Loucy (cell line): ENCODE data around the gene GPR152.

Experiments used
- H2AFZ ChIP-seq: fragments of 200-600 bp; sonication (generic); 2 replicates; pipeline ENCODE4 v1.6.0; 2016; ENCODE audit warnings: antibody characterized with exemption, mild to moderate bottlenecking, low read length, moderate library complexity
- H3F3A ChIP-seq: fragments of 200-600 bp; 2 replicates; pipeline ENCODE4 v1.6.0; 2016; ENCODE audit warnings: antibody characterized with exemption, low read depth, mild to moderate bottlenecking
- H3K27me3 ChIP-seq: fragments of 200-600 bp; sonication (generic); 2 replicates; pipeline ENCODE4 v1.6.1; 2014; ENCODE audit warnings: low read length, mild to moderate bottlenecking; ENCODE audit not compliant: insufficient read depth, poor library complexity, severe bottlenecking
- H3K36me3 ChIP-seq: fragments of 200-600 bp; sonication (generic); 2 replicates; pipeline ENCODE4 v1.6.1; 2016; ENCODE audit warnings: low read length; ENCODE audit not compliant: insufficient read depth
- H3K4me1 ChIP-seq: fragments of 200-600 bp; sonication (generic); 2 replicates; pipeline ENCODE4 v1.5.1; 2014; ENCODE audit warnings: low read length, mild to moderate bottlenecking; ENCODE audit not compliant: insufficient read depth, poor library complexity, severe bottlenecking
- H3K4me2 ChIP-seq: fragments of 200-600 bp; sonication (generic); 2 replicates; pipeline ENCODE4 v1.6.0; 2014; ENCODE audit warnings: antibody characterized with exemption, low read length, low read depth, mild to moderate bottlenecking; ENCODE audit not compliant: poor library complexity, severe bottlenecking
- H3K4me3 ChIP-seq: fragments of 200-600 bp; sonication (generic); 2 replicates; pipeline ENCODE4 v1.5.1; 2014; ENCODE audit warnings: low read length, mild to moderate bottlenecking, mixed read lengths; ENCODE audit not compliant: poor library complexity, severe bottlenecking
- H3K79me2 ChIP-seq: fragments of 200-600 bp; sonication (generic); 2 replicates; pipeline ENCODE4 v1.6.1; 2014; ENCODE audit warnings: low read length; ENCODE audit not compliant: insufficient read depth
- H3K9ac ChIP-seq: fragments of 200-600 bp; sonication (generic); 2 replicates; pipeline ENCODE4 v1.6.0; 2014; ENCODE audit warnings: mild to moderate bottlenecking, low read depth, low read length, moderate library complexity; ENCODE audit not compliant: poor library complexity, severe bottlenecking
- H3K9me2 ChIP-seq: fragments of 200-600 bp; sonication (generic); replicated peaks from 2 replicates; pipeline ENCODE4 v1.6.1; 2016; ENCODE audit warnings: low read depth, low read length, mixed read lengths
- H3K9me3 ChIP-seq: fragments of 200-600 bp; sonication (generic); 2 replicates; pipeline ENCODE4 v1.6.1; 2014; ENCODE audit warnings: mild to moderate bottlenecking, antibody characterized with exemption, low read length, low read depth; ENCODE audit not compliant: insufficient read depth
- H4K20me1 ChIP-seq: fragments of 200-600 bp; sonication (generic); 2 replicates; pipeline ENCODE4 v1.6.0; 2014; ENCODE audit warnings: antibody characterized with exemption, low read length, mild to moderate bottlenecking; ENCODE audit not compliant: insufficient read depth, poor library complexity, severe bottlenecking
- EZH2phosphoT487 ChIP-seq: fragments of 200-600 bp; IDR thresholded peaks from 2 replicates; pipeline ENCODE4 v1.6.1; 2018; ENCODE audit warnings: antibody characterized with exemption, mild to moderate bottlenecking, moderate library complexity, borderline replicate concordance
- TF ChIP-seq, protein P1 (sequence below): fragments of 200-600 bp; sonication (generic); conservative IDR thresholded peaks from 2 replicates; pipeline ENCODE4 v1.5.1; 2014; ENCODE audit warnings: mild to moderate bottlenecking, antibody characterized with exemption, low read length

Gene GPR152

DNA sequence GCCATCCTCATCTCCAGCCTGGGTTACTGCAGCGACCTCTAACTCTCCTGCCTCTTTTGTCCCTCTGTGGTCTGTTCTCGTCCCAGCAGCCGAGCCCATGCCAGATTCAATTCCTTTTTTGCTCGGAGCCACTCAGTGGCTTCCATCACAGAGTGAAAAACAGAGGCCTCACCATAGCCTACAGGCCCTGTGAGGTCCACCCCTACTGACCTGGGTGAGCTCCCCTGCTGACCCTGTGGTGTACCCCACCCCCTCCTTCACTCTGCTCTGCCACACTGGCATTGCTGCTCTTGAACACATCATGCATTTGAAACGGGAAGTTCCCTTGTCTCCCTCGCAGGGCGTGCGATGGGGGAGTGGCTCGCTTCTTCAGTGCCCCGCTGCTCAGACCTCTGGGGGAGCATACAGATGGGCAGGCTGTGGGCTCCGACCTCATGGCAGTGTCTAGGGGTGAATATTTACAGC is 32.4 kb upstream of the GPR152 start:
- Histone ChIP-seq H3K9ac (peak overlapping the region; percentile 94), H3K4me3 (peak overlapping the region; percentile 82), H4K20me1 (peaks cover 14% of the 10 kb centered on the region), H3K79me2 (peaks cover 42% of the 10 kb centered on the region), H3K27me3 (no peaks in the 10 kb centered on the region), H3K9me3 (no peaks in the 10 kb centered on the region), H3K9me2 (no peaks in the 10 kb centered on the region), H3K36me3 (peaks cover 14% of the 10 kb centered on the region; the same call in 1 of the 2 replicates), H2AFZ (no peak overlapping the region), H3F3A (no peaks in the 10 kb centered on the region), H3K4me1 (peaks cover 30% of the 10 kb centered on the region), H3K4me2 (peak overlapping the region; percentile 96)
- TF ChIP-seq, protein P1, sequence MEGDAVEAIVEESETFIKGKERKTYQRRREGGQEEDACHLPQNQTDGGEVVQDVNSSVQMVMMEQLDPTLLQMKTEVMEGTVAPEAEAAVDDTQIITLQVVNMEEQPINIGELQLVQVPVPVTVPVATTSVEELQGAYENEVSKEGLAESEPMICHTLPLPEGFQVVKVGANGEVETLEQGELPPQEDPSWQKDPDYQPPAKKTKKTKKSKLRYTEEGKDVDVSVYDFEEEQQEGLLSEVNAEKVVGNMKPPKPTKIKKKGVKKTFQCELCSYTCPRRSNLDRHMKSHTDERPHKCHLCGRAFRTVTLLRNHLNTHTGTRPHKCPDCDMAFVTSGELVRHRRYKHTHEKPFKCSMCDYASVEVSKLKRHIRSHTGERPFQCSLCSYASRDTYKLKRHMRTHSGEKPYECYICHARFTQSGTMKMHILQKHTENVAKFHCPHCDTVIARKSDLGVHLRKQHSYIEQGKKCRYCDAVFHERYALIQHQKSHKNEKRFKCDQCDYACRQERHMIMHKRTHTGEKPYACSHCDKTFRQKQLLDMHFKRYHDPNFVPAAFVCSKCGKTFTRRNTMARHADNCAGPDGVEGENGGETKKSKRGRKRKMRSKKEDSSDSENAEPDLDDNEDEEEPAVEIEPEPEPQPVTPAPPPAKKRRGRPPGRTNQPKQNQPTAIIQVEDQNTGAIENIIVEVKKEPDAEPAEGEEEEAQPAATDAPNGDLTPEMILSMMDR, result no peak
- no peak for TF ChIP-seq EZH2phosphoT487

DNA sequence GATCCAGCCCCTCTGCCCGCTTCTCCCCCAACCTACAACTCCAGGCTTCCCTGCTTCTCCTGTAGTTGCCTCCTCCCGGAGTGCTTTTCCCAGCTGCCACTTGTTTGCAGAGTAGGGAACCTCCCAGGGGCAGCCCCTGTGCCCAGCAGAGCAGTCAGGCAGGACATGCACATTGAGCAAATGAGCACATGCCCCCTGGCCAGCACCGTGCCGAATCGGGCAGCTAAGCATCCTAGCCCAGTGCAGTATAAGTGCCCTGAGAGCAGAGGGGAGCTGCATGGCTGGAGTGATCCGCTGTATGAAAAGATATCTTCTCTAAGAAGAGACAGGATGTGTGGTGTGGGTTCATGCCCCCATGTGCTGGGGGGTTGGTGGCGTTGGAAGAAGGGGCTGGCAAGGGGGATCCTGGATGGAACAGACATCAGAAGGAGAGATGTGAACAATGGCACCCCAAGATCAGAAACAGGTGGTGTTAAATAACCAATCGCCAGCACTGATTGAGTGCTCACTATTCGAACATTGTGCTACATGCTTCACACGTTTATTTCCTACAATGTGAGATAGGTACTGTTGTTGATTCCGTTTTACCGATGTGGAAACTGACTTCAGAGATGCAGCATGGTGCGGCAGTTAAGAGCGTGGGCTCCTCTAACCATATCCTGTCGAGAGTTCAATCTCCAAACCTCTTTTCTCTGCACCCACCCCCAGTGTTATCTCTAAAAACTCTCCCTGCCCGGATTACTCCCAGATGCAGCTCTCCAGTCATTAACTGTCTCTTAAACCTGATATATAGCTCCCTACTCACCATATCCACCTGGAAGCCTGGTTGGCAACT is 31.5 kb upstream of the GPR152 start:
- Histone ChIP-seq H3K9me3 (no peaks in the 10 kb centered on the region), H3K27me3 (no peaks in the 10 kb centered on the region), H3K9ac (peak overlapping the region; percentile 94), H3K36me3 (peaks cover 8% of the 10 kb centered on the region; the same call in 1 of the 2 replicates), H4K20me1 (peaks cover 14% of the 10 kb centered on the region), H3K79me2 (peaks cover 42% of the 10 kb centered on the region), H3K4me1 (peaks cover 30% of the 10 kb centered on the region), H3F3A (no peaks in the 10 kb centered on the region), H2AFZ (no peak overlapping the region), H3K4me3 (peak overlapping the region; percentile 82), H3K4me2 (peak overlapping the region; percentile 96), H3K9me2 (no peaks in the 10 kb centered on the region)
- TF ChIP-seq EZH2phosphoT487, result no peak
- TF ChIP-seq, protein P1, result no peak

DNA sequence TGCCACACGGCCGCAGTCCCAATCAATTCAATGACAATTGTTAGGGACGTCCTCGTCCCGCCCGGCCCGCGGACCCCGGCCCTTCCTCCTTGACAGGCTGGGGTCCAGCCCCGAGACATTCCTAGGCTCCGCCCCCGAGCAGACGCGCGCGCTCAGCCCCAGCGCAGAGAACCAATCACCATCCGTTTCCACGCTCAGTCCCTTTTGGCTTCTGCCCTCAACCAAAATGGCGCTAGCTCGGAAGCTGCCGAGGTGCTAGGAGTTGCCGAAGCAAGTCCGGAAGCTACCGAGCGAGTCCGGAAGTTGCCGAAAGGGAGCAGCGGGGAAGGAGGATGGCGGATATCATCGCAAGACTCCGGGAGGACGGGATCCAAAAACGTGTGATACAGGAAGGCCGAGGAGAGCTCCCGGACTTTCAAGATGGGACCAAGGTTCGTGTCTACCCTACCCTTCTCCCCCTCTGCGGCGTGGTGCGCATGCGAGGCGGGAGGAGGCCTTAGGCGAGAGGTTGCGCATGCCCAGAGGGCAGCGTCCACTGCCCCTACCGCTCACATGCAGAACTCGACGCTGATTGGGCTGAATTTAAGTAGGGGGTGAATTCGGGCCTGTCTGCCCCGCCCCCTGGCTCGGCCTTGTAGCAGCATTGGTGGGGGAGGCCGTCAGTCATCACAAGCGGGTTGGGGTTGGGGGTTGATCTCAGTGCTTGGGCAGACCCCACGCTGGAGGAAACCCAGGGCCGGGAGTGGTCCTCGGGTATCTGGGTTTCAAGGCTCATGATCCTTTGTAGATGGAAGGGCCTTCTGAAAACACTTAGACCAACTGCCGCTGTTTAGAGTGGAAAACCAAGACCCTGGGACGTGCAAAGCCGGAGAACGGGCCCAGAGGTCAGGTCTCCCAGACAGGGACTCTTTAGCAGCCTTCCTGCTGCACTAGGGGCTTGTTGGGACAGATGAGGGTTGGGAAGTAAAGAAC is 30.6 kb upstream of the GPR152 start, which contains the start of gene AIP:
Gene AIP, plus strand, starts transcription at position 200 of the 972 bp plus-strand sequence. Its CDS starts 133 bp downstream, at position 333.
- no peaks in the 10 kb centered on the region for H3K9me3 ChIP-seq
- TF ChIP-seq EZH2phosphoT487, result no peak
- TF ChIP-seq, protein P1, result no peak
- peaks cover 7% of the 10 kb centered on the region; the same call in 1 of the 2 replicates for H3K36me3 ChIP-seq

More for the DNA sequence above, 30.6 kb upstream of the GPR152 start, which contains the start of gene AIP:
- no peaks in the 10 kb centered on the region for H3K27me3 ChIP-seq
- H2AFZ ChIP-seq, result peak within 1 kb of the TSS; percentile 88
- peak within 1 kb of the TSS; percentile 82 for H3K4me3 ChIP-seq
- H3K4me1 ChIP-seq, result peaks cover 30% of the 10 kb centered on the region
- peak within 1 kb of the TSS; percentile 94 for H3K9ac ChIP-seq
- peaks cover 14% of the 10 kb centered on the region for H4K20me1 ChIP-seq
- peaks cover 42% of the 10 kb centered on the region for H3K79me2 ChIP-seq
- H3K4me2 ChIP-seq, result peak within 1 kb of the TSS; percentile 96
- no peaks in the 10 kb centered on the region for H3F3A ChIP-seq
- H3K9me2 ChIP-seq, result no peaks in the 10 kb centered on the region
